ENCODE data around the gene SLC40A1.
A peak's percentile ranks its signal among the peaks of the same experiment; 100 is the strongest.

DNA sequence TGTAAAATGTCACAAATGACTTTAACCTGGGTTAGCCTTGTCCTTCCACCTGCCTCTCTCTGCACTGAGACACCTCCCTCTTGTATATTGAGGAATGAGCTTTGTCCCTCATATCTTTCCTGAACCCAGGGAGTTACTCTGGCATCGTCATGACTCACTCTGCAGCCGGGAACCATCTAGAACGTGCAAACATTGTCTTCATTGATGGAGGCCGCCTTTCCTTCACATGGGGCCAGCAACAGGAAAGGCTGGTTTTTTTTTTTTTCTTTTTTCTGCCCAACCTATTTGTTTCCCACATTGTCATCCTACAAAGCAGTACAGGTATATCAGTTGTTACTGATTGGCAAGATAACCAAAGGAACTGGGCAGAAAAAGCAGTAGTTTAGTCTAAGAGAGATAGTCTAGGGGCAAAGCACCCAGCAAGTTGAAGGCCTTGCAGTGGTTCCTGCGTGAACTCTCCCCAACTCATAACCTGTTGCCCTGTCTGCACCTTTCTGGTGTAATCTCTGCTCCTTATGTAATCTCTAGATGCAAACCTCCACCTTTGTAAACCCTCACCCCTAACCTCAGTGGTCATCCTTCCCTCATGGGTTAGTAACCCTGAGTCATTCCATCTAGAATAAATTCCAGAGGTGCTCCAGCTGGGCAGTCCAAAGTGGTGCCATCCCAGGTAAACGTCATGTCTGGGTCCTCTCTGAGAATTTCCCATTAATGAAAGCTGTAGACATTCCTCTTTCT lies 38.3 kb downstream of the SLC40A1 start:
- no peak for TF ChIP-seq POLR2A (IDR thresholded peaks at IDR 0.05)
- TF ChIP-seq, protein P1, sequence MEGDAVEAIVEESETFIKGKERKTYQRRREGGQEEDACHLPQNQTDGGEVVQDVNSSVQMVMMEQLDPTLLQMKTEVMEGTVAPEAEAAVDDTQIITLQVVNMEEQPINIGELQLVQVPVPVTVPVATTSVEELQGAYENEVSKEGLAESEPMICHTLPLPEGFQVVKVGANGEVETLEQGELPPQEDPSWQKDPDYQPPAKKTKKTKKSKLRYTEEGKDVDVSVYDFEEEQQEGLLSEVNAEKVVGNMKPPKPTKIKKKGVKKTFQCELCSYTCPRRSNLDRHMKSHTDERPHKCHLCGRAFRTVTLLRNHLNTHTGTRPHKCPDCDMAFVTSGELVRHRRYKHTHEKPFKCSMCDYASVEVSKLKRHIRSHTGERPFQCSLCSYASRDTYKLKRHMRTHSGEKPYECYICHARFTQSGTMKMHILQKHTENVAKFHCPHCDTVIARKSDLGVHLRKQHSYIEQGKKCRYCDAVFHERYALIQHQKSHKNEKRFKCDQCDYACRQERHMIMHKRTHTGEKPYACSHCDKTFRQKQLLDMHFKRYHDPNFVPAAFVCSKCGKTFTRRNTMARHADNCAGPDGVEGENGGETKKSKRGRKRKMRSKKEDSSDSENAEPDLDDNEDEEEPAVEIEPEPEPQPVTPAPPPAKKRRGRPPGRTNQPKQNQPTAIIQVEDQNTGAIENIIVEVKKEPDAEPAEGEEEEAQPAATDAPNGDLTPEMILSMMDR (IDR thresholded peaks at IDR 0.05) = no peak
- peak in 2 of 3 donors; percentile 74 to 87 for TF ChIP-seq POLR2AphosphoS5 (IDR thresholded peaks at IDR 0.05)
